A673 (cell line): ENCODE data around the gene PPP1R3G.

ENCODE experiments used
- CTCF ChIP-seq: fragments of 300-800, 200-600 bp; sonication (generic); conservative IDR thresholded peaks from 2 replicates; pipeline ENCODE4 v1.5.1; 2017; ENCODE audit warnings: low read depth, mild to moderate bottlenecking, antibody characterized with exemption, low read length, moderate library complexity, mixed read lengths
- EZH2 ChIP-seq: fragments of 200-600 bp; sonication (generic); IDR thresholded peaks from 2 replicates; pipeline ENCODE4 v1.6.1; 2017; ENCODE audit warnings: borderline replicate concordance, low read depth, mild to moderate bottlenecking, mixed read lengths, antibody characterized with exemption, low read length; ENCODE audit not compliant: poor library complexity, severe bottlenecking

GRCh38 chr6:5063617-5064016 is 21.5 kb upstream of the PPP1R3G start:
- no peak for TF ChIP-seq EZH2
- no peak for TF ChIP-seq CTCF
